GM12864 (cell line): Measurements from ENCODE around the gene ZSCAN18.

ENCODE experiments used
- DNase-seq: peaks from one replicate; pipeline ENCODE4 v3.0.0-alpha.2; 2011; ENCODE audit warnings: low read depth
- H3K4me3 ChIP-seq: 2 replicates; pipeline ENCODE4 v1.5.1; 2011; ENCODE audit warnings: mild to moderate bottlenecking, low read depth, low read length, control low read depth
- TF ChIP-seq, protein P1 (sequence below): IDR thresholded peaks from 2 replicates; pipeline ENCODE4 v1.5.1; 2011; ENCODE audit warnings: low read depth, mild to moderate bottlenecking, moderate library complexity, low read length, control low read depth, inconsistent platforms; ENCODE audit errors: missing control alignments

ZSCAN18 gene

DNA sequence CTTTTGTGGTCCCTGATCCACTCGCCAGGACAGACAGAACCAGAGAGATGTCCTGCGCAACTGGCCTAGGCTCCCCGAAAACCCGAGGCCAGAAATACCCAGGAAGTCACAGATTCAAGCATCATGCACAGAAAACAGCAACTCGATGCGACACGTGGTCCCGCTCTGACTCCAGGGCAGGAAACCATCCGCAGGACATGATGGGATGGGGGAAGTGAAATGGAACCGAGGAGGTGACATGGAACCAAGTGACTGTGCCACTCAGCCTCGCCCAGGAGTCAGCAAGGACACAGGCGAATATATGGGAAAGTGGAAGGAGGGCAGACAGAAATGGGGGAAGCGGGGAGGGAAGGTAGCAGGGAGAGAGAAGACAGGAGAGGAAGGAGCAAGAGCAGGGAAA is 1.1 kb downstream of the ZSCAN18 start:
- TF ChIP-seq, protein P1, sequence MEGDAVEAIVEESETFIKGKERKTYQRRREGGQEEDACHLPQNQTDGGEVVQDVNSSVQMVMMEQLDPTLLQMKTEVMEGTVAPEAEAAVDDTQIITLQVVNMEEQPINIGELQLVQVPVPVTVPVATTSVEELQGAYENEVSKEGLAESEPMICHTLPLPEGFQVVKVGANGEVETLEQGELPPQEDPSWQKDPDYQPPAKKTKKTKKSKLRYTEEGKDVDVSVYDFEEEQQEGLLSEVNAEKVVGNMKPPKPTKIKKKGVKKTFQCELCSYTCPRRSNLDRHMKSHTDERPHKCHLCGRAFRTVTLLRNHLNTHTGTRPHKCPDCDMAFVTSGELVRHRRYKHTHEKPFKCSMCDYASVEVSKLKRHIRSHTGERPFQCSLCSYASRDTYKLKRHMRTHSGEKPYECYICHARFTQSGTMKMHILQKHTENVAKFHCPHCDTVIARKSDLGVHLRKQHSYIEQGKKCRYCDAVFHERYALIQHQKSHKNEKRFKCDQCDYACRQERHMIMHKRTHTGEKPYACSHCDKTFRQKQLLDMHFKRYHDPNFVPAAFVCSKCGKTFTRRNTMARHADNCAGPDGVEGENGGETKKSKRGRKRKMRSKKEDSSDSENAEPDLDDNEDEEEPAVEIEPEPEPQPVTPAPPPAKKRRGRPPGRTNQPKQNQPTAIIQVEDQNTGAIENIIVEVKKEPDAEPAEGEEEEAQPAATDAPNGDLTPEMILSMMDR, result no peak
- H3K4me3 ChIP-seq, result no peak overlapping the region
- no peak for DNase-seq

DNA sequence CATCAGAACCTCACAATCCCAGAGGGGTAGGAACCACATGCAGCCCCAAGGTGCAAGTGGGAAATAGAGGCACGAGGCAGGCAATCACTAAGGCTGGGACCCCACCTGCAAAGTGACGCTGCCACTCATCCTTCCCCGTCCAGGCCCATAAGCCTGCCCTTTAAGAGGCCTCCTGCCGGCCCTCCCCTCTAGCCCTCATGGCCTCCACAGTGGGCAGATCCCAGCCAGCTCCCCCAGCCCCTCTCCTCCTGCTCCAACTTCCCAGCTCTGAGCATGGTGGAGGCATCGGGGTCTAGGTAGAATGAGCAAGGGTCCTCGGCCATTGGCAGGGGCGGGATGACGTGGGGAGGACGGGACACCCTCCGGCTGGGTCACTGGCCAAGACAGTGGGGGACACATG is 2.7 kb downstream of the ZSCAN18 start:
- H3K4me3 ChIP-seq, result no peak overlapping the region
- DNase-seq, result no peak
- TF ChIP-seq, protein P1, result no peak

DNA sequence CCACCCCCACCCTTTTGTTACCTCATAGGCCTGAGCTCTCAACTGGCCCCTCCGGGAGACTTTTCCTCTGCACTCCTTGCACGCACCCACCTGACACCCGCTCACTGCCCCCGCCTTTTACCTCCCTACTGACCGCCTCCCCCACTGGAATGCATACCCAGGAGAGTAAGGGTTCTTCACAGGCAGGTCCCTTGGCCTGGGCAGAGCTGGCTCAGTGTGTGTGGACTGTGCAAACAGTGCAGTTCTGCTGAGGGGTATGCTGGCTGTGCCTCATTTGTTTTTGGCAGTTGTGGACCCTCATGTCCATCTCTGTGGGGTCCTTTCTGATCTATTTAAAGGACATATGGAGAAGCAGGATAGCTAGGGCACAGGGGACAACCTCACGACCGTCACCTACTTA is 5.0 kb downstream of the ZSCAN18 start:
- DNase-seq, result no peak
- no peak overlapping the region for H3K4me3 ChIP-seq
- TF ChIP-seq, protein P1, result no peak

DNA sequence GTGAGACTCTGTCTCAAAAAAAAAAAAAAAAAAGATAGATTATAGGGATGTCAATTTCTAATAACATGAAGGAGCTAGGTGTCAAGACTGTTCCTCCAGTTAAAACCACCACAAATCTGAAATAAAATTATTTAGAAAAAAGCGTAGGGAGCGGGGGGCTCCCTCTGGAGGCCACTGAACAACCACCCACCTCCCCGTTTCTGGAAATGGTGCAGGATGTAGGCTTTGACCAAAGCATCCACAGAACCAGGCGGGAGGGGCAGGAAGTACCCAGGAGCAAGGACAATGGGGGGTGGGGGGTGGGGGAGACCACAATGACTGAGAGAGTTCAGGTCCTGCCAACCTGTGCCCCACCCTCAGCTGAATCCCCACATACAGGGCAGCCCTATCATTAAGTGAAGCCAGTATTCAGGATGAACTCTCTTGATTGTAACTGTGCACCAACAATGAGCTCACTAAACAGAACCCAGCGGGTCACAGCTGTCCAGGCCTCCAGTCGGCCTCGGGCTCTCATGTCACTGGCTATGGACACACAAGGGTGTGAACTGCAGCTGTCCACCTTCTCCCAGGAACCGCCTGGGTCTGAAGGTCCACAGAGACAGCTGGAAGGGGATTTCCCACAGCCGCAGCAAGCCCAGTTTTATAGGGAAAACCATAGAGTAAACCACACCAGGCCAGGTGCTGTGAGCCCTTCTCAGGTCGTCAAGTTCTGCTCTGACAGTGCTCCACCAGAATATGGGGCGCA is 6.6 kb downstream of the ZSCAN18 start:
- no peak overlapping the region for H3K4me3 ChIP-seq
- TF ChIP-seq, protein P1, result no peak
- DNase-seq, result no peak

DNA sequence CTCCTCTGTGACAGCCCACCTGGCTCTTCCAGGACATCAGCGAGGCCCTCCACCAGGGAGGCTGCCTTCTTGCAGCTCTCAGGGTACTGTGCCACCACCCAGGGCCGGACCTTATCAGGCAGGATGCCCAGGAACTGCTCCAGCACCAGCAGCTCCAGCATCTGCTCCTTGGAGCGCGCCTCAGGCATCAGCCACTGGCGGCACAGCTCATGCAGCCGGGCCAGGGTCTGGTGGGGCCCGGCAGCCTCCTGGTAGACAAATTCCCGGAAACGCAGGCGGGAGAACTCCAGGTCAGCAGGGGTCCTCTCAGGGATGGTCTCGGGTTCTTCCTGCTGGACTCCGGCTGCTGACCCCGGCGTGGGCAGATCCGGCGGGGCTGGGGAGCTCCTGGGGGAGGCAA is 8.2 kb downstream of the ZSCAN18 start:
- no peak for DNase-seq
- no peak overlapping the region for H3K4me3 ChIP-seq
- TF ChIP-seq, protein P1, result no peak

DNA sequence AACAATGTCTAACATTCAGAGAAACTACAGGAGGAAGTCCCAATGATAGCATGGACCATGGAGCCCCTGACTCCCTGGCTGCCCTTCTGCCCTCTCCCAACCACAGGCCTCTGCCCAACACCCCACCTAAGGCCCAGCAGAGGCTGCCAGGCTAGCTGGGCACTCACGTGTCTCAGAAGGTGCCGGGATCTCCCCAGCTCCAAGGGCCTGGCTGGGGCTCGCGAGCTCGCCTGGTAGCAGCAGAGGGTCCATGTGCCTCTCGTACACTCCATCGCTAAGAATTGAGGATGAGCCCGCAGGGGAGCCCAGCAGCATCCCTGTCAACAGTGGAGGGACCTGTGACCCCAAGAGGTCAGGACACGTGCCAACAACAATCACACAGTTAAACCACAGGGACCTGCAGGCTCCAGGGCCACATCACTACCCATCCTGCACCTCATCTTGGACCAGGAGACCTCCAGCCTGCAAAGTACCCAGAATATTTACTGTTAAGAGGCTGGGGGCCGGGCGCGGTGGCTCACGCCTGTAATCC is 9.4 kb downstream of the ZSCAN18 start:
- TF ChIP-seq, protein P1, result no peak
- DNase-seq, result no peak
- no peak overlapping the region for H3K4me3 ChIP-seq
